HG03066 (cell line): ENCODE results near the gene SH3RF3.

ENCODE experiments used
- ATAC-seq: cut with Tn5 transposase; IDR thresholded peaks from one replicate; pipeline ENCODE4 v1.9.1; 2021; ENCODE audit warnings: low read depth; ENCODE audit not compliant: unreplicated experiment

The SH3RF3 gene

DNA sequence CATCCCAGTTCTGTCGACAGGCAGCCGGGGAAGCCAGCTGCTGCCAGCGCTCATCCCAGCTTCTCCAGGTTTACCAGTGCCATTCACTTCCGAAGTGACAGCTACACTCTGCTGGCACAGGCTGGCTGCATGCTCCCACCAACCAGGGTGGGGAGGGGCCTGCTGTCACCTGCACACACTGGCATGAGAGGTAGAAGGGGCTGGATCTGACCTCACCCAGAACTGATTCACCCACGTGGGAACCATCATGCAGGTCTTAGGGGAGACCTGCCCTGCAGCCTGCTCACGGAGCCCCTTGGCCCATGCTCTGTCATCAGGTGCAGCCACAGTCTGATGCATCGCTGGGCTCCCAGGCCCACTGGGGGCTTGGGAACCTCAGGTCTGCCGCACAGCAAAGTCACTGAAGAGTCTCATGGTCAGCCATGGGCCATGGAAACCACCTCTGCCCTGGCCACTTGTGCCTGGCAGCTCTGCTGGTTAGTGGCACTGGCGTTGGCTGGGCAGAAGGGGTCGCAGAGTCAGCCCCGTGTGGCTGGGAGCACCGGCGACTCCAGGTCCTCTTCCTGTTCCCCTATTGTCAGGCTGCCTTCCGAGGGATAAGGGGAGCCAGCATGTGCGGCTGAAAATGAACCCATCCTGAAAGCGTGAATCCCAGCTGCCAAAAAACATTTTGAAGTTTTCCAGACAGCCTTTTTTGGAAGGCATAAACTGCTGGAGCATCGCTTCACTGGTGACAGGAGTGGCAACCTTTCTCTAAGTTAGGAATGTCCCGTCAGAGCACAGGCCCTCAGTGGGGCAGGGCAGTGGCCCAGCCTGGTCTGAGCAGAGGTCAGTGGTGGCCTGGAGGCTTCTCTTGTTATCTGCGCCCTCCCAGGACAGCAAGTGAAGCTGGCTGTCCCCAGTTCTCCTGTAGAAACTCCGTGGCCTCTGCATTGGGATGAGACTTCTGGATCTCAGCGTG, 327.0 kb downstream of the SH3RF3 start:
- ATAC-seq, result no peak

DNA sequence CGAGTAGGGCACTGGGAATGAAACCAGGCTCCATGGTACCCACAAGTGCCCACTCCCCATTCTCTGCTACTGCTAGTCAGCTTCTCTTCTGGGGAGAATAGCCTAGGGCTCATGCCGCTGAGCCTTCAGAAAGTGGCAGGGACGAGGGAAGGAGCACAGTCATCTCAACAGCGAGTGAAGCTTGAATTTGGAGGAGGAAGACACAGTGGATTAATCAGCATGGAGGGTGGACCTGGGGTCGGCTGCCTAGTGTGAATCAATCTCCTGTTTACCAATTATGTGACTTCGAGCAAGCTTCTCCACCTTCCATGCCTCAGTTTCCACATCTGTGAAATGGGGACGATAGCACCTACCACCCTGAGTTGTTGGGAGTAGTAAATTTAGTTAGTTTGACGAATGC, 327.8 kb downstream of the SH3RF3 start:
- no peak for ATAC-seq

DNA sequence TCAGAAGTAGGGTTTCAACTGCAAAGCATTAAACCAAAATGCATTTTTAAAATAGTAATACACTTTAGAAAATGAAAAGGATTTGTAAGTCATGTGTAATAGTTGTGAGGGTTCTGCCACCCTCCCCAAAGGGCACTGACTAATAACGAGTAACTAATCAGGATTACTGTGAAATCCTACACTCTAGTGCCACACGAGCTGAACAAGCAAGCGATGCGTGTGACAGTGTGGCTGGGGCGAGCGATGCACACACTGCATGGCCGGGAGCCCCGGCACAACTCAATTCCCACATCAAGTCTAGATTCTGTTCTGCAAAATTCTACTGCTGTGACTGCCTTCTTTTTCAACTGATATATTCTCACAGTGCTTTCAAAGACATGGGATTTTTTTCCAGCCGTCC, 328.4 kb downstream of the SH3RF3 start:
- ATAC-seq, result no peak

DNA sequence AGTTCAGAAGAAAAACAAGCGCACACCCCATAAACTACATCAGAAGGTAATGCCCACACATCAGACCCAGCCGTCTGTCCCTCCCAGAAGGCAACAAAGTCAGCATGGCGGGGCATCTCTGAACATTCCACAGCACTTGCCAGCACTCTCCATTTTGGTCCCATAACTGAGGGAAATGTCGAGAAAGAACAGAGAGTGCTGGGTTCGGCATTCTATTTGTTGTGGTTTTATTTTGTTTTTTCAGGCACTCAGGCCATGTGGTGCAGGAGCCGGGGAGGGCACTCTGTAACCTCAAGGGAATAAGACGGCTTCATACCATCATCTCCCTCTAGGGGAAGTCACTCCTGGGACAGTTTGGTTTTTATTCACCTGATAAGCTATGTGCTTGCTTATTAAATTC, 328.8 kb downstream of the SH3RF3 start:
- ATAC-seq, result no peak

DNA sequence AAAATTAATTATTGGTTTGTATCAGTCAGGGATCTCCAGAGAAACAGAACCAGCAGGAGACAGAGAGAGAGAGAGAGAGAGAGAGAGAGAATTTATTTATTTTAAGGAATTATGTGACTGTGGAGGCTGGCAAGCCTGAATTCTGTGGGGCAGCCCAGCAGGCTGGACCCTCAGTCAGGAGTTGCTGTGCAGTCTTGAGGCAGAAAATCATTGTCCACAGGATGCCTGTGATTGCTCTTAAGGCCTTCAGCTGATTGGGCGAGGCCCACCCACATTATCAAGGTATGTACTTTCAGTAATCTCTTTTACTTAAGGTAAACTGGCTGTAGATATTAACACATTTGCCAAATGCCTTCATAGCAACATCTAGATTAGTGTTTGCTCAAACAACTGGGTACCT, 329.5 kb downstream of the SH3RF3 start:
- ATAC-seq, result no peak

DNA sequence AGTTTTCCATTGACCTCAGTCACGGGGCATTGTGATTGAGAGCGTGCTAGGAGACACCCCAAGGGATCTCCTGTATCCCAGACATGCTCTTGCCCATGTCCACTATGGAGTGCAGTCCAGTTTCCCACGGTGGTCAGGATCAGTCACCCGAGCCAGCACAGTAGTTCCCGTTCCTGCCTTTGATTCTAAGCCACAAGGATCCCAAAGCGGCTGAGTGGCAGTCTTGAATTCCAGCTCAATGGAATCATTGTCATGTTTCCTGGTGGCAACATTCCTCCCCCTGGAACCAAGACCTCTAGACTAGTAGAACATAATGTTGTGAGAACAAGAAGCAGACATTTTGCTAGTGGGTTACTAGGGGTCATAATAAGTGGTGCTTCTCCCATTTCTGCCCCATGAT, 330.5 kb downstream of the SH3RF3 start:
- ATAC-seq, result no peak

DNA sequence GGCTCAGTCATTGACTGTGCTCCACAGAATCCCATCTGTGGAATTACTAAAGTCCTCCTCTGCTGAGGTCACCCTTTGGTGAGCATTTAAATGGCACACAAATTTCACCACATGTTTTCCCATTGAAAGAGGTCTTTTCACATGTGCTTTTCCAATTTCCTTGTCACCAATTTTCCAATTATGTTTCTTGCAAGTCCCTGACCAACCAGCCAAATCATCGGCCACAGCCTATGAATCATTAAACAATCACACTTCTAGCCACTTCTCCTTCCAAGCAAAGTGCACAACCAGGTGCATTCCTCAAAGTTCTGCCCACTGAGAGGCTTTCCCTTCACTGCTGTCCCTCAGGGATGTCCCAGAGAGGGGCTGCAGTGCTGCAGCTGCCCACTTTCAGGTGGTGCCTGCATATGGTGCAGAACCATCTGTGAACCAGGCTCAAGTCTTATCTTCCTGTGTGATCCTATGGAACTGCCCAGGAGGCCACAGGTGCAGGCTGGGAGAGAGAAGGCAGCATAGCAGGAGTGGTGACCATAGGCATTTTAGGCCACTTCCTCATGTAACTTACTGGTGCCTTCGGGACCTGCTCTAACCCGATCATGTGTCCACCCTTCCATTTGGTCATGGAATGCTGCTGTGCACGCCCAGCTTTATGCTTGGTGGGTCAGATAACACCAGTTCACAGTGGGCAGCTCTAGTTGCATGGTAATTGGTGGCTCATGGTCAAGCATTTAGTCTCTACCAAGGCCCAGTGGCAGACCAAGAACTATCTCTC, 331.7 kb downstream of the SH3RF3 start:
- no peak for ATAC-seq

DNA sequence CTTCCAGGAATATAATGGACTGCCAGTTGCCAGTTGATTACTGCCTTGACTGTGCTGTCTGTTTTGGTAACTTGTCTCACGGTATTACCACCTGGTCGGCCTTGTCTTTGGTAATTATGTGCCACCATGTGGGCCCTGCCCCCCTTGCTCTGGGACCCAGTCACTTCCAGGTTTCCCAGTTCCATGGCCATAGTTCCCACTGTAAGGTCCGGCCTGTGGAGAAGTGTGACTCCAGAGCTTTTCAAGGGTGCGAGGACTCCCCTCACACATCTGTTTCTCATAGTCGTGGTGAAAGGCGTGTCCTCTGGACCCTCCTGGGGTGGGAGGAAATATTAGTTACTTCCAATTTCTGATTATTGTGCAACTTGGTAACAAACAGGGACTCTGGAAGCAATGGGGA, 334.2 kb downstream of the SH3RF3 start:
- ATAC-seq, result no peak

DNA sequence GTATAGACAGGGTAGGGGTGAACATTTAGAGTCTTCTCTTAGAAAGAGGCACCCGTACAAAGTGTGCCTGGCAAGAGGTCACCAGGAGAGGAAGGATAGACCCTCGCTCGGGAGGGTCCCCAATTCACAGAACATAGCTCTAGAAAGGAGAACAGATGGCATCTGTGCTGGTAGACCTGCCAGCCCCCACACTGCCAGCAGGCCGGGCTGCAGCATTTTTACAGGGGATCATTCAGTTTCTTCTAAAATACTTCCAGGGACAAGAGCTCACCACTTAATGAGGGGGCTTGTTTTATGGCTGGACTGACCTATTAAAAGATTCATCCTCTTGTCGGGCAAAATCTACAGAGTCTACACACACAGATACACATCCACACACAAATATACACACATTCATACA, 334.9 kb downstream of the SH3RF3 start:
- no peak for ATAC-seq

DNA sequence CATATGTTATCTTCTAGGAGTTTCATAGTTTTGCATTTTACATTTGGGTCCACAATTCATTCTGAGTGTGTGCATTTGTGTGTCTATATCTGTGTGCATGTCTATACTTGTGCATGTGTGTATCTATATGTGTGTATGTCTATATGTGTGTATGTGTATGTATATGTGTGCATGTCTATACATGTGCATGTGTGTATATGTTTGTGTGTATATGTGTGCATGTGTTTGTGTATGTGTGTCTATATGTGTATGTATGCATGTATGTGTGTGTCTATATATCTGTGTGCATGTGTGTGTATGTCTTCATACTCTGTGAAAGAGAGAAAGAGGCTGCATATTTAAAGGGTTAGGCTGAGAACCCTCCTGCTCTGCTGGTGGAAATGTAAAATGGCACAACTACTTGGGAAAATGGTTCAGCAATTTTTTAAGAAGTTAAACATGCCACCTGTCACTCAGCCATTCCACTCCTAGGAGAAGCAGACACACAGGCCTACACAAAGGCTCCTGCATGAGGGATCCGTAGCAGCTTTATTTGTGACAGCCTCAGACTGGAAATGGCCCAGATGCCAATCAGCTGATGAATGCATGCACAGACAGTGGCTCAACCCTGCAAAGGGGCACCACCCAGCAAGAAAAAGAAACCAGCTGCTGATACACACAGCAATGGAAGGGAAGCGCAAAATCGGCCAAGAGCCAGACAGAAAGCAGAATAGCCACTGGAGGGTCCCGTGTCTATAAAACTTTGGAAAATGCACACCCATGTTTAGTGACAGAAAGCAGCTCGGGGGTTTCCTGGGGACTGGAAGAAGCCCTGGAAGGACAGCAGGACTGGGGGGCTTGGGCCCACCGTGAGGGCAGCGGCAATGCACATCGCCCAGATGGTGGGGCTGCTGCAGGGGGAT, 337.9 kb downstream of the SH3RF3 start:
- ATAC-seq, result no peak

DNA sequence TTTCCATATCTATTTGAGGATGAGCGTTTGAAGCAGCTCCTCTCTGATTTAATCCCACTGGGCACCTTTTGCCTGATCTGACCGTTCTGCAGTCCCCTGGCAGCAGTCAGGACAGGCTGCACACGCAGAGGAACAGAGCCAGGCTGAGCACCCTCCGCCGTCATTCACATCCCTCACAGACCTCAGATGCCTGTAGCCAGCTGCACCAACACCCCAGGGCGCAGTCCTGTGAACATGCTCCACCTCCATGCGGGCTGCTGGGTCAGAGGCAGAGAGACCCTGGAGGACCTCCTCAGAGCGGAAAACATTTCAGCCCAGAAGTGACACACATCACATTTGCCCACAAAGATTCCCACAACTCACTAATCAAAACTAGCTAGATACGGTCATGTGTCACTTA, 338.7 kb downstream of the SH3RF3 start:
- no peak for ATAC-seq

DNA sequence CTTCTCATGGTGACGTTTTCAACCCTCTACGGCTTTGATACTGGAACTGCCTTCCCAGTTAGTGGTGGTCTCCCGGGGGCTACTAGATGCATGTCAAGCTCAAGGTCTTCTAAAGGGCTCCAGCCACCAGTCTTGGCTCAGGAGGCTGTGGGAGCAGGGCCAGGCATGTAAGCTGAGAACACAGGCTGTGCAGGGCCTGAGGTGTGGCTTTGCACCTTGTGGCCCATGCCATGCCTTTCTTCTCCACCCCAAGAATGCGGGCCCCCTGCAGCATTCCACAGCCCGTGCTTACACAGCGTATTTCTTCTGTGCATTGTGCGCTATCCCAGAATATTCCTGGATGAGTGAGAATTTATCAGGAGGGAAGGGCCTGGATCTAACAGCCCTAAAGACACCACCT, 339.9 kb downstream of the SH3RF3 start:
- no peak for ATAC-seq

DNA sequence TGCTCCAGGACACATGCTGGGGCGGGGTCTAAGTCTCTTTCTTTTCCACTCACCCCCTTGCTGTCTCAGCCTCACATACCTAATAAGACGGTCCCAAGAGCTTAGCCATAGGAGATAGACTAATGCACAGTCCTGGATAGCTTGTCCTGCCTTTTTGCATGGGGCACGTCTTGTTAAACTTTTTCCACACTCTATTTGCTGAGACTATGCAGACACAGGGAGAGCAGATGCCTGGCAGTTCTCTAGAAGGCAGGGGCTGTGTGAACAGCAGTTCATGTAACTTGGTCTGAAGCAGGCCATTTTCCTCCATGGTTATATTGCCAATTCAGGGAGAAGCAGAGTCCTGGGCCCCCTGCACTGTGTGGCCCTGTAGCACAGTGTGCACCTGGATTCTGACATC, 342.7 kb downstream of the SH3RF3 start:
- ATAC-seq, result no peak

DNA sequence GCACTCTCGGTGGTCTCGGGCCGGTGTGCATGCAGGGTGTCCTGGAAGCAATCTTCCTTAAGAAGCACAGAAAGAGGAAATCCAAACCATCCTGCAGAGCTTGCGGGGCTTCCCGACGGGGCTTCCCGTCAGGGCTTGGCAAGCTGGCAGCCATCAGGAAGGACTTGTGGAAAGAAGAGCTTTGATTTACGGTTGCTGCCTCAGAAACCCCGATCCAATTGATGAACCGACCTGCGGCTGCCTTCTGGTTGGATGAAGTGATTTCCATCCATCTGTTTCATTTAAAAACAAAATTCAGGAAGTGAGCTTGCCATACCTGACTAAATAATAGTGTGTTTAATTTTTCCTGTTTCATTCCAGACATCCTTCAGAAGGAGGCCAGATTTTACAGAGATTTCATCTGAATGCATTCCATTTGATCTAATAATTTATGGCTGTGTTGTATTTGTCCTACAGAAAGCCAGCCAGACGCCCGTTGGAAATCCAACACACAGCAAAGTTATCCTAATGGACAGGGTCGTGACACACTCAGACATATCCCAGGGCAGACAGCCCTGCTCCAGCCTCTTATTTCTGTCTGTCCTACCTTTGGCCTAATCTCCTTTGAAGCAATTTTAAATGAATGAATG, 343.4 kb downstream of the SH3RF3 start:
- ATAC-seq, result no peak

DNA sequence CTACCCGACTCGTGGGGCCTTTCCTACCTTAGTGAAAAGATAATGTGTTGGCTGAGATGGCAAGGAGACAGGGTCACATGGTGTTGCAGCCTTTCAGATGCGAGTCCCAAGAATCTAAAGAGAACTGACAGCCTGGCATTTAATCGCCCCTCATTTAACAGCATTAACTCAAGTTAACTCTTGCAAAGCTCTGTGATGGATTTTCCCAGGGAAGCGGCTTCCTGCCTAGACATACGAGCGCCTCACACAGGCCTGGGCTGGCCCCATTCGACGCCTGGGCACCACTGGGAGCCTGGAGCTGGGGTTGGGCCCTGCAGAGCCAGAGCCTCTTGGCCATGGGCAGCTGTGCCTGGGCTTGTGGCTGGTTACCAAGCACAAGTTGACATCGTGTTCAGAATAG, 344.0 kb downstream of the SH3RF3 start:
- no peak for ATAC-seq

DNA sequence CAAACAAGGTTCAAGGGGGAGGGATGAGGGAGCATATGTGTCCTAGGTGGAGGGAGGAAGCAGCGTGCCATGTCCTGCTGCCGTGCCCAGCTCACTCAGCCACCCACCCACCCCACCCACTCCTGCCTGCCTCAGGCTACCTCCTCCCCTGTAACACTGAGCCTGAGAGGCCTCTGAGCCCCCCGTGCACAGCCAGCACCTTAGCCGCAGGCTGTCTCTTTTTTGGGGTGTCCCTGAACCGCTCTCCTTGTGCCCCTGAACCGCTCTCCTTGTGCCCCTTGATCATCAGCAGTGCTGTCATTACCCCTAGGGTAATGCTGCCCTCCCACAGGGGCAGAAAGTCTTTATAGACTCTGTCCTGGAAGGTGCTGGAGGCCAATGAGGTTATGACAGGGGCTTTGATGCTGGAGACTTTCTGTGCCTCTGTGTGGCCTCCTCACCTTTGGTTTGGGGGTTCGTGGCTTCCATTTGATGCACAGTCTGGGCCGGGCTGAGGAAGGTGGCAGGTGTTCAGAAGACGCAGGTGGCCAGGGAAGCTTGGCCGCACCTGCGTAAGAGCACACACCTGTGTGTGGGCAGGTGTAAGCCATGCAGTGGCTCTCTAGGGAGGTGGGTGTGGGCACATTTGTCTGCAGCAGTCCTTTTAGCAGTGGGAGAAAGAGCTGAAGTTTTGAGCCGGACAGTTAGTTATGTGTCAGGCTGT, 344.8 kb downstream of the SH3RF3 start:
- ATAC-seq, result no peak

DNA sequence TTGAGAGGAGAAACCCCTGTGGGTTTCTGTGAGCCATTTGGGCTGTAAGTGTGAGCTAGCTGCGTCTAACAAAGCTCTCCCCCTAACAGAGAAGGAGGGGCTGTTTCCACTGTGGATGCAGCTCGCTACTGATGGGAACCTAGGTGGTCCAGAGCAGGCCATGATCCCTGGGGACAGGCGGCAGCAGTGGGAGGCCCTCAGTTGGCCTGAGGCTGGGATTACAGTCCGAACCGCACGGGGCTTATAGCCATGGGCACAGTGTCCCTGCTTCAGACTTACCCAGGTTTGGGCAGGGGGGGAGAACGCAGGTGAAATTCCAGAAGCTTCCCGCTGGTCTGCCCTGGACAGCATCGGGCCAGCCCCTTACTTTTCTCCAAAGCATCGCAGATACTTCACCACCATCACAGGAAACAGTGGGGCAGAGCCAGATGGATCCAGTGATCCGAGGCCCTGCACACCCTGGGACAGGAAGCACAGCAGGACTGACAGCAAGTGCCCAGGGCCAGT, 345.4 kb downstream of the SH3RF3 start:
- no peak for ATAC-seq

DNA sequence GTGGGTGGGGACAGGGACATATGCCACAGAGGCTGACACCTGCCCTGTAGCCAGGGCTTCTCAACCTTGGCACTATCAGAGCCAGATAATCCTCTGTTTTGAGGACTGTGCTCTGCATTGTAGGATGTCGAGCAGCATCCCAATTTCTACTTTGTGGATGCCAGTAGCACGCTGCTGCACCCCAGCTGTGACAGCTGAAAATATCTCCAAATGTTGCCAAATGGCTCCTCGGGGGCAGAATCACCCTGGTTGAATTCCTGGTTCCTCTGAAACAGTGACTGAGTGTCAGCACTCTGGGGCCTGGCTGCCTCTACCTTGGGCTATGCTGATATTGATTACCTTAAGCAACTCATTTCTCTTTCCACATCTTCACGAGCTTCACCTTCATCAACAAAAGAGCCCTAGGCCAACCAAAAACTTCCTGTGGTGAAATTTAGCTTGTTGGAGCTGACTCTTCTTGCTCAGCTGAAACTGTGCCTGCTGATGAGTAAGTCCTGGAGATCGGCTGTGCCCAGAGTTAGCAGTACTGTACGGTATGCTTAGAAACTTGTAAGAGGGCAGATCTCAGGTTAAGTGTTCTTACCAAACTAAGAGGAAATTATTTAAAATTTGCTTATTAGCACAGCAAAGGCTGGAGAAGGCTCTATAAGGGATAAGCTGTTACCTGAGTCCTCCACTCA, 346.7 kb downstream of the SH3RF3 start:
- no peak for ATAC-seq
